Thoracic aorta (tissue), 2 donors: Measurements from ENCODE around the gene UMPS. TPM values are rescaled to one million over a fixed set of nuclear protein-coding genes. Genes with fewer than 3 reads are reported as not detected.

Source experiments
- ATAC-seq: fragments of 150-250 bp; one replicate; pipeline ENCODE4 v1.8.0; 2017; ENCODE audit warnings: low read depth; ENCODE audit not compliant: insufficient number of reproducible peaks, low FRiP score
- DNase-seq: peaks from one replicate; pipeline ENCODE4 v3.0.0-alpha.2; 2020; ENCODE audit warnings: low spot score
- H3K27ac ChIP-seq, 2 donors: fragments of 200-600 bp; sonication (generic); 1 replicate in 1 of 2; 2 replicates in 1 of 2; pipeline ENCODE4 v1.5.1; 2016; ENCODE audit warnings: mild to moderate bottlenecking in 2 of 2, moderate library complexity in 2 of 2
- H3K27me3 ChIP-seq: fragments of 200-600 bp; sonication (generic); replicated peaks from 2 replicates; pipeline ENCODE4 v1.6.0; 2016; ENCODE audit warnings: mild to moderate bottlenecking; ENCODE audit not compliant: insufficient read depth
- H3K36me3 ChIP-seq: fragments of 200-600 bp; sonication (generic); one replicate; pipeline ENCODE4 v1.5.1; 2016
- H3K4me1 ChIP-seq, 2 donors: fragments of 200-600 bp; sonication (generic); 1 replicate in 1 of 2; 2 replicates in 1 of 2; pipeline versions ENCODE4 v1.5.1 to v1.6.0; 2016; ENCODE audit warnings: low read depth in 2 of 2, mild to moderate bottlenecking in 1 of 2; ENCODE audit not compliant: control insufficient read depth in 1 of 2
- H3K4me3 ChIP-seq: fragments of 200-600 bp; sonication (generic); 2 replicates; pipeline ENCODE4 v1.5.1; 2016; ENCODE audit warnings: mild to moderate bottlenecking
- H3K9me3 ChIP-seq: fragments of 200-600 bp; sonication (generic); 2 replicates; pipeline ENCODE4 v1.5.1; 2016
- total RNA-seq, 2 donors: library from RNA; depleted of rRNA; stranded (reverse); fragments of >200 nt; gene quantifications; one replicate each; pipeline versions ENCODE4 v1.1.0 to v1.2.3, GENCODE V29; 2016
- TF ChIP-seq, protein P1 (sequence below): fragments of 200-600 bp; sonication (generic); IDR thresholded peaks from one replicate; pipeline ENCODE4 v1.5.1; 2019; ENCODE audit warnings: antibody characterized with exemption

The UMPS gene
- total RNA-seq, 2 donors from 2014 or later = 20.8 to 29.6 TPM

DNA sequence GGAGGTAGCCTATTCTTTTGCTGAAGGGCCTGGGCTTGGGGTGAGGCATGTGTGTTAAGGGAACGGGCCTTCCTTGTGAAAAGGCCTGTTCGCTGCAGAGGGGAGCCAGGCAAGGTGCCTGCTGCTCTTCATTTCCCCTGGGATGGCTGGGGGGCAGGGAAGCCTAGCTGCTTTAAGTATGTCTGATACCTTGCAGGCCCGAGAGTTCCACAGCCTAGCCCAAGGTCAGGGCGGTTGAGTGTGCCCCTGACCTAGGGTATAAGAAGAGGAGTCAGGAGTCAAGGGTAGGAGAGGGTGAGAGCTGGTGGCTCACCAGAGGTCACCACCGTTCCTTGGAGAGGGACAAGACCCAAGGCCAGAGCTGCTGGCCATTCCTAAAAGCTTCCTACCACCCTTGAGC lies 46.6 kb downstream of the UMPS start:
- no peaks in the 10 kb centered on the region for H3K27me3 ChIP-seq
- ATAC-seq = no peak
- no peak overlapping the region for H3K4me3 ChIP-seq
- H3K27ac ChIP-seq = peak overlapping the region in 1 of 2 donors; percentile 14
- no peak for DNase-seq
- H3K36me3 ChIP-seq = no peaks in the 10 kb centered on the region
- H3K4me1 ChIP-seq = peaks cover 53 to 88% of the 10 kb centered on the region in 2 donors
- TF ChIP-seq, protein P1, sequence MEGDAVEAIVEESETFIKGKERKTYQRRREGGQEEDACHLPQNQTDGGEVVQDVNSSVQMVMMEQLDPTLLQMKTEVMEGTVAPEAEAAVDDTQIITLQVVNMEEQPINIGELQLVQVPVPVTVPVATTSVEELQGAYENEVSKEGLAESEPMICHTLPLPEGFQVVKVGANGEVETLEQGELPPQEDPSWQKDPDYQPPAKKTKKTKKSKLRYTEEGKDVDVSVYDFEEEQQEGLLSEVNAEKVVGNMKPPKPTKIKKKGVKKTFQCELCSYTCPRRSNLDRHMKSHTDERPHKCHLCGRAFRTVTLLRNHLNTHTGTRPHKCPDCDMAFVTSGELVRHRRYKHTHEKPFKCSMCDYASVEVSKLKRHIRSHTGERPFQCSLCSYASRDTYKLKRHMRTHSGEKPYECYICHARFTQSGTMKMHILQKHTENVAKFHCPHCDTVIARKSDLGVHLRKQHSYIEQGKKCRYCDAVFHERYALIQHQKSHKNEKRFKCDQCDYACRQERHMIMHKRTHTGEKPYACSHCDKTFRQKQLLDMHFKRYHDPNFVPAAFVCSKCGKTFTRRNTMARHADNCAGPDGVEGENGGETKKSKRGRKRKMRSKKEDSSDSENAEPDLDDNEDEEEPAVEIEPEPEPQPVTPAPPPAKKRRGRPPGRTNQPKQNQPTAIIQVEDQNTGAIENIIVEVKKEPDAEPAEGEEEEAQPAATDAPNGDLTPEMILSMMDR = no peak
- no peaks in the 10 kb centered on the region for H3K9me3 ChIP-seq

DNA sequence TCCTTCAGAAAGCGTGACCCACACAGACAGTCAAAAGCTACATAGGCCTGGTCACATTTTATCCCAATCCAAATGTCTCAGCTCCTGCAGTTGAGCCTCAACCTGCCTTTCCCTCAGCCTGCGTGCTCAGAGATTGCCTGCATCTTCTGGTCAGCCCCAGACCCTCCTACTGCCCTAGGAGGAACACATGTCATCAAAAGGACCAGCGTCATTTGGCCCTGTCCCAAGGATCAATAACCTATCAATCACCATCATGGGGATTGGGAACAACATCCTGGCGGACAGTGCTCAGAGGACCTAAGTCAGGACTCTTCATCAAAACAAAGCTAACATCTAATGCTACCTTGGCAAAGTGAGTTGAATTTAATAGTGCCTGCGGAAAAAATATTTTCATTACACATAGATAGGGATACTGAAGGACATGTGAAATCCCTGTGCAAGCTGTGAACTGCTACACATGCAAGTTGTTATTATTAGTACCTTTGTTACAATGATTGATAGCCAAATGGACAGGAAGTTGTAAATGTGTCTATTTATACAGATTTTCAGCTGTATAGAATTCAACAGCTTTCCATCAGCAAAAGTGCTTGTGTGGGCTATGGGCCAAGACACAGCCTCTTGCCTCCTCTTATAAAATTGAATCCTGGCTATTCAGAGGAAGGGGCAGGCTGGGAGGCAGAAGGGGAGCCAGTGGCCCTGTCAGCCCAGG lies 47.7 kb downstream of the UMPS start:
- TF ChIP-seq, protein P1 = no peak
- peak overlapping the region; percentile 94 to 97 for H3K27ac ChIP-seq
- no peaks in the 10 kb centered on the region for H3K9me3 ChIP-seq
- ATAC-seq (no peak), DNase-seq (no peak)
- peaks cover 46 to 86% of the 10 kb centered on the region in 2 donors for H3K4me1 ChIP-seq
- H3K4me3 ChIP-seq = no peak overlapping the region
- no peaks in the 10 kb centered on the region for H3K36me3 ChIP-seq
- no peaks in the 10 kb centered on the region for H3K27me3 ChIP-seq

DNA sequence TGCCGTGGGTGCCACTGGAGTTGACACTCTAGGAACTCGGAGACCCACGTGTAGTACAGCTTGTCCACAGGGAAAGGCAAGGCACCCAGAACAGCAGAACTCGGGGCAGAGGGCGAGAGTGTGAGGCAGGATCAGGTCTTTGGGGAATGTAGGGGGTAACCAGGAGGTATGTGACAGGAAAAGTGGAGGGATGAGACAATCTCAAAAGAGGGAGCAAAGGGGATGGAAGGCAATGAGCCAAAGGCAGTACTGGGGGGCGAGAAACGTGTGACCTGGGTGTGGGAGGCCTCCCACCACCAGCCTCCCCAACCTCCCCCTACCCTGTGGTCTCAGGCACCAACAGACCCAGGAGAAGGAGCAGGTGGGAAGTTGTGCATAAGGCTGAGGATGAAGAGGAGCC lies 48.9 kb downstream of the UMPS start:
- Histone ChIP-seq H3K4me1 (peaks cover 41 to 76% of the 10 kb centered on the region in 2 donors), H3K36me3 (no peaks in the 10 kb centered on the region), H3K27ac (peak overlapping the region; percentile 94 to 97), H3K27me3 (no peaks in the 10 kb centered on the region), H3K4me3 (no peak overlapping the region), H3K9me3 (no peaks in the 10 kb centered on the region)
- ATAC-seq (no peak), DNase-seq (no peak)
- TF ChIP-seq, protein P1 = no peak

DNA sequence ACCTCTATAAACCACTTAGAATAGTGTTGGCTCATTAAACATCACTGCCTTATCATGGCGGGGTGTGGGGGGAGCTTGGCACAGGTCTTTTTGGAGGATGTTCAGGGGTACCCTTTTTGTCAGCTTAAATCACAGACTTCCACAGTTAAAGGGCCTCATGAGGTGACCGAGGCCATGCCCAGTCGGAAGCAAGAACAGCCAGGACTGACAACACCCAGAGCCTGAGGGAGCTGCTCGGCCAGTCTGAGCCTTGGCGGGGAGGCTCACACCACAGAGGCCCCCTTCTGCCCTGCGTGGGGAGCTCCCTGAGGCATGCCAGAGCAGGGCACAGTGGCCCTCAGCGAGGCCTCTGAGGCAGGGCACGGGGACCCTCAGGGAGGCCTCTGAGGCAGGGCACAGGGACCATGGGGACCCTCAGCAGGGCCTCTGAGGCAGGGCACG lies 49.5 kb downstream of the UMPS start:
- H3K4me3 ChIP-seq = peak overlapping the region; percentile 46
- no peaks in the 10 kb centered on the region for H3K9me3 ChIP-seq
- TF ChIP-seq, protein P1 = no peak
- no peak for DNase-seq
- ATAC-seq = no peak
- peak overlapping the region; percentile 94 to 97 for H3K27ac ChIP-seq
- H3K27me3 ChIP-seq = no peaks in the 10 kb centered on the region
- H3K4me1 ChIP-seq = peaks cover 41 to 76% of the 10 kb centered on the region in 2 donors
- no peaks in the 10 kb centered on the region for H3K36me3 ChIP-seq

DNA sequence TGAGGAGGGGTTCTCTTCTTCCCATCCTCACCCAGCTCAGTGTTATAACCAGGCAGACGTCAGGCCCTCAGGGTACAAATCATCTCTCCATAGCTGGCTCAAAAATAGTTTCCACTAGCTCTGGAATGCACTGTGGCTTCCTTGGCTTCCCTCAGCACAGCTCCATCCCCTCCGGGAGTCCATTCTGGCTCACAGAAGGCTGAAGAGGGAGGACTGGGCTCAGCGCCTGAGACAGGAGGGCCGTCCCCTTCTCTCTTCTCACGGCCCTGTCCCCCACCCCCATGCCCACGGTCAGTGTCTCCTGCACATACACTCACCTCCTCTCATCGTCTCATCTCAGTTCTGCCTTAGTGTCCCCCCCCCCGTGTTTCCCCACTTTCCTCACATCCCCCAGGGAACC lies 50.1 kb downstream of the UMPS start:
- TF ChIP-seq, protein P1 = no peak
- no peak for DNase-seq
- peak; percentile 39 for ATAC-seq
- Histone ChIP-seq H3K4me3 (peak overlapping the region; percentile 46), H3K4me1 (peaks cover 42 to 76% of the 10 kb centered on the region in 2 donors), H3K36me3 (no peaks in the 10 kb centered on the region), H3K27ac (peak overlapping the region; percentile 94 to 97), H3K27me3 (no peaks in the 10 kb centered on the region), H3K9me3 (no peaks in the 10 kb centered on the region)
